ENCODE data around the gene PP2D1.
A peak's percentile ranks its signal among the peaks of the same experiment; 100 is the strongest.
"Not testable (repeated sequence)": the region's sequence is repeated elsewhere in the genome, so short reads cannot be mapped to it uniquely, and the experiment has no call there.

Gene PP2D1

DNA sequence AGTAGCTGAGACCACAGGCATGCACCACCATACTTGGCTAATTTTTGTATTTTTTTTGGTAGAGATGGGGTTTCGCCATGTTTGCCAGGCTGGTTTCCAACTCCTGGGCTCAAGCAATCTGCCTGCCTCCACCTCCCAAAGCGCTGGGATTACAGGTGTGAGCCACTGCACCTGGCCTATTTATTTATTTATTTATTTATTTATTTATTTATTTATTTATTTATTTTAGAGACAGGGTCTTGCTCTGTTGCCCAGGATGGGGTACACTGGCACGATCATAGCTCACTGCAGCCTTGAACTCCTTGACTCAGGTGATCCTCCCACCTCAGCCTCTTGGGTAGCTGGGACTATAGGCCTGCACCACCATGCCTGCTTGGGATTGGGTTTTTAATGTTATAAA is 33.1 kb upstream of the PP2D1 start:
- H3K27ac Mint-ChIP-seq, H3K9me3 Mint-ChIP-seq, DNase-seq, H3K27me3 Mint-ChIP-seq, ATAC-seq, H3K4me3 Mint-ChIP-seq: not testable (repeated sequence)
- peaks cover 68% of the 10 kb centered on the region for H3K4me1 Mint-ChIP-seq

DNA sequence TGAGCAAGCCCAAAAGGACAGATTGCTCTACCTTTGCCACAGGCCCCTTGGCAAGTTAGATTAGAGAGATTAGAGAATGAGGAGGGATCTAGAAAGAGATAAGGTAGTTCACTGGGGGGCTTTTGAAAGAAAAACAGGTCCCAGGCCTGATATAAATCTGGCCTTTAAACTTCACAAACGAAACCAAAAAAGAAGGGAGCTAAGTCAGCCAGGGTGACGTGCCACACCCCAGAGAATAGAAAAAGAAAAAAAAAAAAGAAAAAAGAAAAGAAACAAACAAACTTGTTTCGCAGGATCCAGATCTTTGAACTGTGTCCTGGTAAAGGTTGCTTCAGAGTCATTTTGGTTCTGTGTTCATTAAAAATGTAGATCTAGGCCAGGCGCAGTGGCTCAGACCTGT is 31.8 kb upstream of the PP2D1 start:
- Mint-ChIP-seq H3K9me3 (no peaks in the 10 kb centered on the region), H3K4me3 (peak overlapping the region; percentile 75 to 80), H3K4me1 (peaks cover 58% of the 10 kb centered on the region), H3K27me3 (no peaks in the 10 kb centered on the region), H3K27ac (peak overlapping the region in 1 of 2 donors; percentile 76)
- ATAC-seq (no peak), DNase-seq (no peak)

DNA sequence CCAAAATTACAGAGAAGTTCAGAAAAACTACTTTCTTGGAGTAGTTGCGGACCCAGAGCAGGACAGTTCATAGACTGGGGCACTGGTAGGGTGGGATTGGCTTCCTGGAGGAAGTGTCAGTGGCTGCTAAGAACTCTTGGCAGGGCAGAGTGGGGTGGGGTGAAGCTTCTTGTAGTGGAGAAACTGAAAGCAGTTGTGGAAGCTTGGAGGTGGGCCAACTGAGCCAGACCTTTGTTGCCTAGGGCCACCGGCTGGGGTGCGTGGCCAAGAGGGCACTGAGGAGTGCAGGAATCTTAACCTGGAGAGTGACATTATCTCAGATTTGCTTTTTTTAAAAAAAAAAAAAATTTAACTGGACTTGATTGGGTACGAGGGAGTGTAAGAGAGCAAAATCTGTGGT is 31.3 kb upstream of the PP2D1 start:
- peak overlapping the region; percentile 75 to 80 for H3K4me3 Mint-ChIP-seq
- peak overlapping the region in 1 of 2 donors; percentile 76 for H3K27ac Mint-ChIP-seq
- H3K27me3 Mint-ChIP-seq = no peaks in the 10 kb centered on the region
- peak; percentile 27 to 38 for DNase-seq
- peaks cover 58% of the 10 kb centered on the region for H3K4me1 Mint-ChIP-seq
- no peaks in the 10 kb centered on the region for H3K9me3 Mint-ChIP-seq
- no peak for ATAC-seq

DNA sequence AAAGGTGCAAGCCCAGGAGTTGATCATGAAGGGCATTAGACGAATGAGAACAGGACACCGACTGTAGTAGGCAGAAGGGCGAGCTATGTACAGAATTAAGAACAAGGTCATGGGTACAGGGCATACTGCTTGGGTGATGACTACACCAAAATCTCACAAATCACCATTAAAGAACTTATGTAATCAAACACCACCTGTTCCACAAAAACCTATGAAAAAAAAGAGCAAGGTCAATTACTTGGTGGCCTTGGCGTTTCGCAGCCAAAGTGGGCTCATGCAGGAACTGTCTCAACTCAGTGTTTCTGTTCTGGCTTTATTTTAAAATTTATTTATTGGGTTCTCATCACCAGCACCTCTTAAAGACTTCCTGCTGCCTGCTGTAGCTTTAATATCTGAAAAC is 30.3 kb upstream of the PP2D1 start:
- Mint-ChIP-seq H3K4me3 (peak overlapping the region; percentile 91 to 92), H3K27me3 (no peaks in the 10 kb centered on the region), H3K4me1 (peaks cover 54% of the 10 kb centered on the region), H3K27ac (no peak overlapping the region), H3K9me3 (no peaks in the 10 kb centered on the region)
- ATAC-seq (no peak), DNase-seq (no peak)

DNA sequence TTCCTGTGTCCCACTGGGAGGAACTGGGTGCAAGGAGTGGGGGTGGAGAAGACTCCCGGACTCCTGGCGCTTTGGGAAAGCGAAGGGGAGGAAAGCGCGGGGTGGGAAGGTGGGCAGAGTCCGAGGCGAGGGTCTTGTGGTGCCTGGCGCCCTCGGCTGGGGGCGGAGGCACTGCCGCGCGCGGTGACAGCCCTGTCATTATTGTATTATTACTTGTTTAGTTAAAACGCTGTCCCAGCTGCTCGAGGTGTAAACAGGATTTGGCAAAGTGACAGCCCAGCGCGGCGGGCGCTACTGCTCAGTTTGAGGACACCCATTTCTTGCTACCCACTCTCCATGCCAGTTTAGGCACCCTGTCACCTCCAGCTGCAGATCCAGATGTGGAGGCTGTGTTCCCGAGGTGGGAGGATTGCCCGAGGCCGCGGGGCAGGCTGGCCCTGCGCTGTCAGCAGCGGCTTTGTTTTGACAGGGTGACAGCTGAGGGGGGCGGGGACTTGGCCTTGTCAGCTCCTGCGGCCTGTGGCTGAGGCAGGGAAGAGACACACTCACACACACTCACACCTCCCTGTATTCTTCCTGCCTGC is 29.2 kb upstream of the PP2D1 start:
- peaks cover 49% of the 10 kb centered on the region for H3K4me1 Mint-ChIP-seq
- peak; percentile 69 to 73 for DNase-seq
- H3K27ac Mint-ChIP-seq = peak overlapping the region; percentile 91 to 96
- no peaks in the 10 kb centered on the region for H3K27me3 Mint-ChIP-seq
- no peaks in the 10 kb centered on the region for H3K9me3 Mint-ChIP-seq
- H3K4me3 Mint-ChIP-seq = peak overlapping the region; percentile 91 to 92
- ATAC-seq = peak; percentile 51

DNA sequence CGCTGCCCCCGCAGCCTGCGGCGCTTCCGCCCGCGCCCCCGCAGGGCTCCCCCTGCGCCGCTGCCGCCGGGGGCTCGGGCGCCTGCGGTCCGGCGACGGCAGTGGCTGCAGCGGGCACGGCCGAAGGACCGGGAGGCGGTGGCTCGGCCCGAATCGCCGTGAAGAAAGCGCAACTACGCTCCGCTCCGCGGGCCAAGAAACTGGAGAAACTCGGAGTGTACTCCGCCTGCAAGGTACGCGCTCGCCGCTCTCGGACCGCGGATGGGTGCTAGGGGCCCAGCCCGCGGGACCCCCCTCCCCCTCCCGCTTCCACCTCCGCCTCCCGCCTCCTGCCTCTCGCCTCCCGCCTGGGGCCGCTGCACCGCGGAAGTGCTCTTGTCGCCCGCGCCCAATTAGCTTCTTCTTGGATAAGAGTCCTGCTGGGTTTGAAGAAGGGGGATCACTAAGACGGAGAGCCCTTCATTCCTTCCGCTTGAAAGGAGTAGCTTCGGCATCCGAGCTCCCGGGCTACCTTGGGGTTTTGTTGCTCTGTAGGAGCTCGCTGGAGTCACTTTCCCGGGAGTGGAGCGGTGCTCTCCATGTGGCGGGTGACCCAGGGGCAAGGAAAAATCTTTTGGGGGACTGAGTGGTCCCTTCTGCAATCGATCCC is 28.6 kb upstream of the PP2D1 start:
- DNase-seq (peak; percentile 79 to 82), ATAC-seq (peak; percentile 62)
- Mint-ChIP-seq H3K27ac (peak overlapping the region; percentile 91 to 96), H3K9me3 (no peaks in the 10 kb centered on the region), H3K4me1 (peaks cover 49% of the 10 kb centered on the region), H3K4me3 (peak overlapping the region; percentile 91 to 92), H3K27me3 (no peaks in the 10 kb centered on the region)

DNA sequence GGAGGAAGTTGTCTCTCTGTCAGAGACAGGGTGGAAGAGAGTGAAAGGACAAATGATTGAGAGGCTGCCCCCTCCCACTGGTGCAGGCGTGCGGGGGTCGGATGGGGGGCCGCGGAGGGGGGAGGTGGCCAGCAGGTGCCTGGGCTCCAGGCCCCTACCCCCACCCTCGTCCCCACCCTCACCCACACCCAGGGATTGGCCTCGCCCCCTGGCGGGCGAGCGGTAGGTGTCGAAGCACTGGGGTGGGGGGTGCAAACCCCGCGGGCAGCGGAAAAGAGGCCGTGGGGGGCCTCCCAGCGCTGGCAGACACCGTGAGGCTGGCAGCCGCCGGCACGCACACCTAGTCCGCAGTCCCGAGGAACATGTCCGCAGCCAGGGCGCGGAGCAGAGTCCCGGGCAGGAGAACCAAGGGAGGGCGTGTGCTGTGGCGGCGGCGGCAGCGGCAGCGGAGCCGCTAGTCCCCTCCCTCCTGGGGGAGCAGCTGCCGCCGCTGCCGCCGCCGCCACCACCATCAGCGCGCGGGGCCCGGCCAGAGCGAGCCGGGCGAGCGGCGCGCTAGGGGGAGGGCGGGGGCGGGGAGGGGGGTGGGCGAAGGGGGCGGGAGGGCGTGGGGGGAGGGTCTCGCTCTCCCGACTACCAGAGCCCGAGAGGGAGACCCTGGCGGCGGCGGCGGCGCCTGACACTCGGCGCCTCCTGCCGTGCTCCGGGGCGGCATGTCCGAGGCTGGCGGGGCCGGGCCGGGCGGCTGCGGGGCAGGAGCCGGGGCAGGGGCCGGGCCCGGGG is 27.9 kb upstream of the PP2D1 start, which contains the start of gene KAT2B:
TSS of gene KAT2B (plus strand) at position 682 of the 783 bp plus-strand sequence. CDS start at position 714, 32 bp downstream.
- peak within 1 kb of the TSS; percentile 96 for H3K27ac Mint-ChIP-seq
- peak; percentile 82 for ATAC-seq
- H3K4me3 Mint-ChIP-seq = peak within 1 kb of the TSS; percentile 92 to 93
- H3K27me3 Mint-ChIP-seq = no peaks in the 10 kb centered on the region
- no peaks in the 10 kb centered on the region for H3K9me3 Mint-ChIP-seq
- DNase-seq = peak; percentile 88
- peaks cover 52% of the 10 kb centered on the region for H3K4me1 Mint-ChIP-seq

DNA sequence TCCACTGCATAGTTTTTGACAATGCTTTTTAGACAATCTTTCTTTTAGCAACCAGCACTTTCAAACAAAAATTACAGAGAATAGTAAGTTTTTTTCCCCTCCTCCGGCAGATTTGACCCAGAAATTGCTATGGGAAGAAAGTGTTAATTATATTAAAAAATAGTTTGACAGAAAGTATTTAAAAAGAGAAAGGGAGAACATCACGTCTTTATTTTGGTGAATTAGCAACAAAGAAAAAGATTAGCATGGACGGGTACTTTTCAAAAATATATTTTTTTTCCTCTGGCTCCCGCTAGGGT is 27.4 kb upstream of the PP2D1 start:
- Mint-ChIP-seq H3K27ac (peak overlapping the region; percentile 96), H3K9me3 (no peaks in the 10 kb centered on the region), H3K27me3 (no peaks in the 10 kb centered on the region), H3K4me3 (peak overlapping the region; percentile 91 to 93), H3K4me1 (peaks cover 52% of the 10 kb centered on the region)
- DNase-seq (no peak), ATAC-seq (no peak)

DNA sequence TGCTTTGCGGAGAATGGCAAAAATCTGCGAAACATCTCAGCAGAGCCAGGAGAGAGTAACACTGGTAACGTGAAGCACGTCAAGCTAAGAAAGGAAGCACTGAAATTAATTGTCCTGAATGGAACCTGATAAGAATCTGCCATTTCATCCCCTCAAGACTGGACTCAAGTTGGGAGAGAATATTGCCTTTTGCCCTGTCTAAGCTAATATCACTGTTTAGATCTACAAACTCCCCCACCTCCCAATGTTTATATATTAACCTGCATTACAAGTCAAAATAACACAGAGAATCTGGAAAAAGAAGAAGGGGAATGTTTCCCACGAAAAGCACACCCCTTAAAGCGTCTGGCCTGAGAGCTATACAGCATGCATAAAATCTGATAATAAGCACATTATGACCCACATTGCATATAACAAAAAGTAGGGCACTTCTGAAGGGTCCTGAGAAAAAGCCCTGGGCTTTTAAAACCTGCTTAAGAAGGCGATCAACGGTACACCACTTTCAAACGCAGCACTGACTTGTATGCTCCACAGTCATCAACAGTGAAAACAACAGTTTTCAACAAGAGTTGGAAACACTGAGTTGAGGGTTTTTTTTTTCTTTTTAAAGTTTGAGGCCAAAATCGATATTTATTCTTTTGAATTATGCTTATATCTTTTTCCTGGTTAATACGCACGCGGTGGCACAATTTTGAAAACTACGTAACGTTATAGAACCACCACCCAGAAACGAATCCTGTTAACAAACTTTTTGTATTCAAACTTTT is 26.8 kb upstream of the PP2D1 start:
- H3K27me3 Mint-ChIP-seq = no peaks in the 10 kb centered on the region
- H3K4me1 Mint-ChIP-seq = peaks cover 49% of the 10 kb centered on the region
- no peaks in the 10 kb centered on the region for H3K9me3 Mint-ChIP-seq
- DNase-seq = no peak
- H3K27ac Mint-ChIP-seq = peak overlapping the region; percentile 96
- no peak for ATAC-seq
- H3K4me3 Mint-ChIP-seq = peak overlapping the region; percentile 91 to 93

DNA sequence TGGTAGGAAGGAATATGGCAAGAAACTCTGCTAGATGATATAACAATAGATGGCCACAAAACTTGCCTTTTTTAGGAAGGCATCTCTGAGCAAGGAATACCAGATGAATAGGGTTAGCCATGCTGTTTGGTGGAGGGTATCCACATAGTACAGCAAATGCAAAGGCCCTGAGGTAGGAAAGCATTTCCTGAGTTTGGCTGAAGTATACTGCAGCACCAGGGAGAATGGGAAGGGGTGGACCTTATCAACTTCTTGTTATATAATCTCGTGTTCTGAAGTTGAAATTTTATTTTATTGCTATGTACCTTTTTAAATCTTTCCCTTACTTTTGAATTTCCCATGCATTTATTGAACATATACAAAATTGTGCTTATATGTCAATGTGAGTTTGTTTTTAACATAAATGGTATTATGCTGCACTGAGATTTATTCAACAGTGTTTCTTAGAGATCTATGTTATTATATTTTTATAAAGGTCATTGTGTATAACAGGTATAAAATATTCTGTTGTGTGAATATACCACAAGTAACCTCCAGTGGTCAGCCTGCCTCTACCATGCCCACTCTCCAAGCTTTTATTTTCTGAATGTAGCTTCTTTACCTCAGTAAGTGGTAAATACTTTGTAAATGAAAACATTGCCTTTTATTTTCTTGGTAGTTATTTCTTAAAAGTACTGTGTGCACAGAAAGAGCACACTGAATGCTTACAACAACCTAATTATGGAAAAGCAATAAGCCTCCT is 25.4 kb upstream of the PP2D1 start:
- DNase-seq = no peak
- H3K9me3 Mint-ChIP-seq = no peaks in the 10 kb centered on the region
- H3K27me3 Mint-ChIP-seq = no peaks in the 10 kb centered on the region
- no peak overlapping the region for H3K4me3 Mint-ChIP-seq
- no peak overlapping the region for H3K27ac Mint-ChIP-seq
- ATAC-seq = no peak
- H3K4me1 Mint-ChIP-seq = peaks cover 35% of the 10 kb centered on the region

DNA sequence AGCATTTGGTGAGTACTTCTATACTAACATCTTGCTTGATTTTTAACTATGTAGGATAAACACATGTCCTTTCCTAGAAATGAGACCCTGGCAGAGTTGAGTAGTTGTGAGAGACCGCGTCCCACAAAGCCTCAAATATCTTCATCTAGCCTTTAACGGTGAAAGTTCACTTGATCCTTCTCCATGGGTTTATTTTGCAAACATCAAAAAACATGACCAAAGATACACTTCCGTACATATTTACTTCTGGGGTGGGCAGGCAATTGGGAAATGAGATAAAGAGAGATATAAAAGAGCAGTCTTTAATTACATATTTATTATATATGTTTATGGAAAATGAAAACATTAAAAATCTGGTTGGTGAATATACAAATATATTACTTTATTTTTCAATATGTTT is 23.0 kb upstream of the PP2D1 start:
- ATAC-seq (no peak), DNase-seq (no peak)
- Mint-ChIP-seq H3K4me3 (no peak overlapping the region), H3K4me1 (peaks cover 23% of the 10 kb centered on the region), H3K27ac (no peak overlapping the region), H3K27me3 (no peaks in the 10 kb centered on the region), H3K9me3 (no peaks in the 10 kb centered on the region)

DNA sequence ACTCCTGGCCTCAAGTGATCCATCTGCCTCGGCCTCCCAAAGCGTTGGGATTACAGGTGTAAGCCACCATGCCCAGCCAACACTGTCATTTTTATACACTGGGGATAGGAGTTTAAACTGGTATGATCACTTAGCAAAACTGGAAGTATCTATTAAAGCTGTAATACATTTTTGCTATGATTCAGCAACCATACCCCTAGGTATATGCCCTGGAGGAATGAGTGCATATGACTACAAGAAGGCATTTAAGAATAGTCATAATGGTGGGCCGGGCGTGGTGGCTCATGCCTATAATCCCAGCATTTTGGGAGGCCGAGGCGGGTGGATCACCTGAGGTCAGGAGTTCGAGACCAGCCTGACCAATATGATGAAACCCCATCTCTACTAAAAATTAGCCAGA is 19.9 kb upstream of the PP2D1 start:
- not testable (repeated sequence) for H3K27me3 Mint-ChIP-seq, DNase-seq, H3K27ac Mint-ChIP-seq, H3K9me3 Mint-ChIP-seq, H3K4me3 Mint-ChIP-seq
- ATAC-seq = peak; percentile 42
- peaks cover 10% of the 10 kb centered on the region for H3K4me1 Mint-ChIP-seq

DNA sequence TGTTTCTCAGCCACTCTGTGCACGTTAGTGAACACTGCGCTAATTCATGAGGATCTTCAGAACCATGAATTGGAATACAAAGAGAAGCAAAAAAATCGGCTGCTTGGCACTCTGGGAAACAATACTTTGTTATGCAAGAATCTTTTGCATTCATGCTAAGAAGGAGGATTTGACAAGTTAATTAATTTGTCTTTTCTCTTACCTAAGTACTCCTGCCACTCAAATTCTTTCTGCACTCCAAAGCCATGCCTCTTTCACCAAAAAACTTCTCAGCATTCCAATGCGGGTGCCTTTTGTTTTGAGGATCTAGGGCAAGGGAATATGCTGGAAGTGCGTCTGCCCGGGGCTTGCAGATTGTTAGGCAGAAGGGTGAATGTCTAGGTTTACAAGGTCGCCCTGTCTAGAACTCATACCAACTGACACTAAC is 16.9 kb upstream of the PP2D1 start:
- no peak for DNase-seq
- no peaks in the 10 kb centered on the region for H3K27me3 Mint-ChIP-seq
- no peaks in the 10 kb centered on the region for H3K4me1 Mint-ChIP-seq
- H3K27ac Mint-ChIP-seq = no peak overlapping the region
- no peak overlapping the region for H3K4me3 Mint-ChIP-seq
- H3K9me3 Mint-ChIP-seq = no peaks in the 10 kb centered on the region
- no peak for ATAC-seq

DNA sequence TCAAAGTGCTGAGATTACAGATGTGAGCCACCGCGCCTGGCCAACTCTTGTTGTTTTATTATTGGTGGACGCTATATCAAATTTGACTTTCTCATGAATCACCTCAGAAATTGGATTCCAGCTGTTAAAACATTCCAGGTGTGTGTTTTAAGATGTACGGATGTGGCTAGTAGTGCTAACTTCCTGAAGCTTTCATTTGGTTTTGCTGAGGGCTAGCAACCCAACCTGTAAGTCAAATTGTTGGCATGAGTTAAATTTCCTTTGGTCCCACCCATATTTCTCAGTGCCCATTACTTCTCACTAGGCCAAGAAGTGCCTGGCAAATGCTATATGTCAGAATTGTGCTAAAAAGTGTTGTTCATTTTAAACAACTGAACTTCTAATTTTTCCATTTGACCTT is 15.1 kb upstream of the PP2D1 start:
- Mint-ChIP-seq H3K4me1 (no peaks in the 10 kb centered on the region), H3K4me3 (no peak overlapping the region), H3K27me3 (no peaks in the 10 kb centered on the region), H3K9me3 (no peaks in the 10 kb centered on the region), H3K27ac (no peak overlapping the region)
- DNase-seq (no peak), ATAC-seq (no peak)

Data from stimulated activated naive CD8-positive, alpha-beta T cell treated with anti-CD3 and anti-CD28 coated beads, Interleukin-15, amount 100 ng/mL, for 72 hours (primary cell).